Natural killer cell (primary cell): ENCODE measurements around the gene SETDB2. TPM values are rescaled to one million over a fixed set of nuclear protein-coding genes. Genes with fewer than 3 reads are reported as not detected.

ENCODE experiments used
- ATAC-seq, 3 donors: fragments of 150-1000 bp in 2 of 3; fragments of 200-7000 bp in 1 of 3; cut with Tn5 transposase; 1 replicate in 1 of 3; 2 replicates in 2 of 3; pipeline ENCODE4 v1.10.0; 2021; ENCODE audit warnings: mild to moderate bottlenecking in 2 of 3, moderate library complexity in 2 of 3
- DNase-seq, 2 donors: peaks; one replicate each; pipeline versions ENCODE4 v3.0.0 to v3.0.0-alpha.2; 2013 to 2021; ENCODE audit warnings: mixed read lengths in 1 of 2
- H3K27ac ChIP-seq: one replicate; pipeline ENCODE4 v1.5.1; 2013; ENCODE audit warnings: mild to moderate bottlenecking, low read length
- H3K27me3 ChIP-seq: one replicate; pipeline ENCODE4 v1.6.1; 2013; ENCODE audit warnings: low read length; ENCODE audit not compliant: control insufficient read depth, insufficient read depth
- H3K36me3 ChIP-seq: one replicate; pipeline ENCODE4 v1.6.1; 2013; ENCODE audit warnings: low read length; ENCODE audit not compliant: control insufficient read depth, insufficient read depth
- H3K4me1 ChIP-seq: one replicate; pipeline ENCODE4 v1.6.1; 2013; ENCODE audit warnings: low read length; ENCODE audit not compliant: control insufficient read depth, insufficient read depth
- H3K4me3 ChIP-seq: one replicate; pipeline ENCODE4 v1.5.1; 2013; ENCODE audit warnings: low read length
- H3K9me3 ChIP-seq: one replicate; pipeline ENCODE4 v1.6.1; 2013; ENCODE audit warnings: low read length; ENCODE audit not compliant: control insufficient read depth, insufficient read depth
- H3K27ac Mint-ChIP-seq, 2 donors: one replicate each; pipeline ENCODE4 v1.8.0; 2022; ENCODE audit warnings: mild to moderate bottlenecking in 2 of 2, mixed read lengths in 2 of 2, moderate library complexity in 1 of 2
- H3K27me3 Mint-ChIP-seq, 2 donors: one replicate each; pipeline ENCODE4 v1.8.0; 2022; ENCODE audit warnings: low read depth in 2 of 2, mixed read lengths in 2 of 2
- H3K36me3 Mint-ChIP-seq: one replicate; pipeline ENCODE4 v1.8.0; 2022; ENCODE audit warnings: mixed read lengths
- H3K4me1 Mint-ChIP-seq, 2 donors: one replicate each; pipeline ENCODE4 v1.8.0; 2022; ENCODE audit warnings: mixed read lengths in 2 of 2
- H3K4me3 Mint-ChIP-seq: one replicate; pipeline ENCODE4 v1.8.0; 2022; ENCODE audit warnings: mild to moderate bottlenecking, moderate library complexity, mixed read lengths
- H3K9me3 Mint-ChIP-seq, 2 donors: one replicate each; pipeline ENCODE4 v1.8.0; 2022; ENCODE audit warnings: mixed read lengths in 2 of 2
- CTCF ChIP-seq: fragments of 200-600 bp; IDR thresholded peaks from one replicate; pipeline ENCODE4 v1.8.0; 2022; ENCODE audit warnings: antibody characterized with exemption
- WGBS: methylation state at CpG from one replicate; pipeline ENCODE4 v1.1.7; 2013; ENCODE audit warnings: missing lambda C conversion rate; ENCODE audit not compliant: insufficient coverage; 5-methylcytosine and 5-hydroxymethylcytosine counted together
- intact Hi-C: fragments of 100-400 bp; cut with micrococcal nuclease; formaldehyde crosslinking; loops from one replicate; pipeline ENCODE4 v1.14.2; 2022
- total RNA-seq, 4 donors: library from RNA; stranded (reverse); fragments of 120-200 nt in 1 of 4; gene quantifications; one replicate each; pipeline versions ENCODE4 v1.2.3 to v1.2.4, GENCODE V29; 2013 to 2022

The SETDB2 gene
- total RNA-seq, 3 donors from 2014 or later (not counting 1 experiment from before 2014, with no cell fraction given): 15.8 to 17.4 (median 16.4) TPM

- H3K27ac Mint-ChIP-seq: no peak overlapping the region
These were observed 22.7 kb upstream of the SETDB2 start for GRCh38 chr13:49421391-49421790.

GRCh38 chr13:49424011-49424560 is 20.0 kb upstream of the SETDB2 start:
- intact Hi-C loops: no loop called here
- Mint-ChIP-seq H3K4me3 (no peak overlapping the region), H3K36me3 (no peaks in the 10 kb centered on the region), H3K27ac (no peak overlapping the region), H3K4me1 (no peaks in the 10 kb centered on the region), H3K9me3 (no peaks in the 10 kb centered on the region), H3K27me3 (no peaks in the 10 kb centered on the region)
- Histone ChIP-seq H3K4me1 (no peaks in the 10 kb centered on the region), H3K4me3 (no peak overlapping the region), H3K36me3 (no peaks in the 10 kb centered on the region), H3K27ac (no peak overlapping the region), H3K9me3 (no peaks in the 10 kb centered on the region), H3K27me3 (no peaks in the 10 kb centered on the region)
- ATAC-seq (no peak), DNase-seq (no peak)
- WGBS: 78% methylated on average over 6 of the region's 7 CpGs
- TF ChIP-seq CTCF: no peak

More at GRCh38 chr13:49421391-49421790, 22.7 kb upstream of the SETDB2 start:
- no peak overlapping the region for H3K27ac ChIP-seq
- no peaks in the 10 kb centered on the region for H3K27me3 Mint-ChIP-seq
- H3K4me3 Mint-ChIP-seq: no peak overlapping the region
- no peaks in the 10 kb centered on the region for H3K27me3 ChIP-seq
- DNase-seq (peak in 1 of 2 donors; percentile 54), ATAC-seq (peak in 2 of 3 donors; percentile 59 to 65)
- no peaks in the 10 kb centered on the region for H3K36me3 Mint-ChIP-seq
- no peaks in the 10 kb centered on the region for H3K36me3 ChIP-seq
- no peak overlapping the region for H3K4me3 ChIP-seq
- intact Hi-C loops: no loop called here
- 100% methylated on average over 1 of the region's 3 CpGs for WGBS
- H3K4me1 ChIP-seq: no peaks in the 10 kb centered on the region
- no peaks in the 10 kb centered on the region for H3K9me3 Mint-ChIP-seq
- TF ChIP-seq CTCF: no peak
- no peaks in the 10 kb centered on the region for H3K4me1 Mint-ChIP-seq
- no peaks in the 10 kb centered on the region for H3K9me3 ChIP-seq

GRCh38 chr13:49428041-49428763 is 15.9 kb upstream of the SETDB2 start:
- H3K9me3 Mint-ChIP-seq: no peaks in the 10 kb centered on the region
- Histone ChIP-seq H3K27me3 (no peaks in the 10 kb centered on the region), H3K9me3 (no peaks in the 10 kb centered on the region), H3K4me1 (no peaks in the 10 kb centered on the region), H3K4me3 (no peak overlapping the region), H3K27ac (no peak overlapping the region), H3K36me3 (peaks cover 10% of the 10 kb centered on the region)
- intact Hi-C loops: no loop called here
- H3K27me3 Mint-ChIP-seq: no peaks in the 10 kb centered on the region
- H3K27ac Mint-ChIP-seq: no peak overlapping the region
- no peak for ATAC-seq
- no peaks in the 10 kb centered on the region for H3K36me3 Mint-ChIP-seq
- no peaks in the 10 kb centered on the region for H3K4me1 Mint-ChIP-seq
- 94% methylated on average over 2 of the region's 2 CpGs for WGBS
- no peak overlapping the region for H3K4me3 Mint-ChIP-seq
- no peak for TF ChIP-seq CTCF
- DNase-seq: no peak
